Hepatocyte (in vitro differentiated cells): ENCODE results near the gene PPP1R13L. TPM values are rescaled to one million over a fixed set of nuclear protein-coding genes. Genes with fewer than 3 reads are reported as not detected.
"Not testable (repeated sequence)": the region's sequence is repeated elsewhere in the genome, so short reads cannot be mapped to it uniquely, and the experiment has no call there.

Experiments
- DNase-seq: peaks from one replicate; pipeline ENCODE4 v3.0.0-alpha.2; 2016; ENCODE audit warnings: low spot score
- H2AFZ ChIP-seq: fragments of 200-600 bp; sonication (generic); 2 replicates; pipeline ENCODE4 v1.6.0; 2016; ENCODE audit warnings: antibody characterized with exemption, mild to moderate bottlenecking
- H3K27ac ChIP-seq: fragments of 200-600 bp; sonication (generic); 2 replicates; pipeline ENCODE4 v1.5.1; 2016; ENCODE audit warnings: mild to moderate bottlenecking
- H3K27me3 ChIP-seq: fragments of 200-600 bp; sonication (generic); 2 replicates; pipeline ENCODE4 v1.6.1; 2016
- H3K36me3 ChIP-seq: fragments of 200-600 bp; sonication (generic); replicated peaks from 2 replicates; pipeline ENCODE4 v1.5.1; 2016; ENCODE audit warnings: low read depth; ENCODE audit not compliant: insufficient read depth
- H3K4me1 ChIP-seq: fragments of 200-600 bp; sonication (generic); 2 replicates; pipeline ENCODE4 v1.5.1; 2016; ENCODE audit warnings: mild to moderate bottlenecking, moderate library complexity; ENCODE audit not compliant: insufficient read depth
- H3K4me2 ChIP-seq: fragments of 200-600 bp; sonication (generic); 2 replicates; pipeline ENCODE4 v1.6.0; 2016
- H3K4me3 ChIP-seq: fragments of 200-600 bp; sonication (generic); 2 replicates; pipeline ENCODE4 v1.5.1; 2016; ENCODE audit warnings: mild to moderate bottlenecking
- H3K79me2 ChIP-seq: fragments of 200-600 bp; sonication (generic); 2 replicates; pipeline ENCODE4 v1.6.0; 2017; ENCODE audit warnings: mild to moderate bottlenecking
- H3K9me2 ChIP-seq: fragments of 200-600 bp; sonication (generic); replicated peaks from 2 replicates; pipeline ENCODE4 v1.6.0; 2017; ENCODE audit warnings: mild to moderate bottlenecking; ENCODE audit not compliant: insufficient read depth
- H3K9me3 ChIP-seq: fragments of 200-600 bp; sonication (generic); 2 replicates; pipeline ENCODE4 v1.5.1; 2016; ENCODE audit warnings: low read depth, mild to moderate bottlenecking
- H4K20me1 ChIP-seq: fragments of 200-600 bp; sonication (generic); 2 replicates; pipeline ENCODE4 v1.6.0; 2016; ENCODE audit warnings: mild to moderate bottlenecking; ENCODE audit not compliant: insufficient read depth, poor library complexity, severe bottlenecking
- CTCF ChIP-seq: fragments of 200-600 bp; sonication (generic); IDR thresholded peaks from 2 replicates; pipeline ENCODE4 v1.5.1; 2016; ENCODE audit warnings: antibody characterized with exemption, mild to moderate bottlenecking; ENCODE audit not compliant: poor library complexity
- EZH2 ChIP-seq: fragments of 200-600 bp; sonication (generic); IDR thresholded peaks from 2 replicates; pipeline ENCODE4 v1.6.1; 2016; ENCODE audit warnings: antibody characterized with exemption, mild to moderate bottlenecking, borderline replicate concordance
- EZH2phosphoT487 ChIP-seq: fragments of 200-600 bp; sonication (generic); IDR thresholded peaks from one replicate; pipeline ENCODE4 v1.6.1; 2018; ENCODE audit warnings: antibody characterized with exemption, mild to moderate bottlenecking, low read depth, moderate library complexity; ENCODE audit not compliant: unreplicated experiment, severe bottlenecking
- WGBS: methylation state at CpG from one replicate; pipeline ENCODE4 v1.1.6; 2016; ENCODE audit warnings: low lambda C conversion rate; ENCODE audit errors: missing lambda C conversion rate; 5-methylcytosine and 5-hydroxymethylcytosine counted together
- polyA plus RNA-seq: library from polyadenylated mRNA; unstranded; fragments of >200 nt; fragmentation: Nextera tagmentation; extraction: Ambion mirVana; gene quantifications from 2 replicates; pipeline ENCODE4 v1.2.1, GENCODE V29; 2016
- total RNA-seq: library from RNA; depleted of rRNA; stranded (reverse); fragments of >200 nt; gene quantifications from 2 replicates; pipeline ENCODE4 v1.2.3, GENCODE V29; 2014

The PPP1R13L gene
- total and polyA plus RNA-seq, 2 experiments from 2014 or later, result 8.7 to 14.8 TPM

GRCh38 chr19:45413497-45413896 lies 8.6 kb upstream of the PPP1R13L start:
- Histone ChIP-seq H3K4me3 (no peak overlapping the region), H3K4me2 (no peak overlapping the region), H3K79me2 (no peaks in the 10 kb centered on the region), H3K9me3 (no peaks in the 10 kb centered on the region), H4K20me1 (no peaks in the 10 kb centered on the region), H3K27me3 (no peaks in the 10 kb centered on the region), H3K36me3 (no peaks in the 10 kb centered on the region), H3K27ac (no peak overlapping the region), H2AFZ (no peak overlapping the region), H3K4me1 (no peaks in the 10 kb centered on the region), H3K9me2 (no peaks in the 10 kb centered on the region)
- no peak for DNase-seq
- WGBS, result 95% methylated on average over 6 of the region's 6 CpGs
- TF ChIP-seq EZH2phosphoT487 (no peak), EZH2 (no peak), CTCF (no peak)

- 95% methylated on average over 4 of the region's 4 CpGs for WGBS
- H4K20me1 ChIP-seq, H3K27me3 ChIP-seq, H3K79me2 ChIP-seq, H3K36me3 ChIP-seq, H3K27ac ChIP-seq, H3K9me2 ChIP-seq, H3K4me3 ChIP-seq, H3K4me2 ChIP-seq, H3K9me3 ChIP-seq, H2AFZ ChIP-seq, DNase-seq, H3K4me1 ChIP-seq: not testable (repeated sequence)
Observed at GRCh38 chr19:45410330-45410729, 5.5 kb upstream of the PPP1R13L start.

GRCh38 chr19:45409557-45409920 lies 4.7 kb upstream of the PPP1R13L start:
- Histone ChIP-seq H3K4me1 (no peaks in the 10 kb centered on the region), H3K27me3 (peaks cover 3% of the 10 kb centered on the region), H2AFZ (no peak overlapping the region), H3K4me3 (no peak overlapping the region), H3K9me2 (no peaks in the 10 kb centered on the region), H3K4me2 (no peak overlapping the region), H3K27ac (no peak overlapping the region), H3K79me2 (peaks cover 5% of the 10 kb centered on the region), H4K20me1 (no peaks in the 10 kb centered on the region), H3K36me3 (no peaks in the 10 kb centered on the region), H3K9me3 (no peaks in the 10 kb centered on the region)
- WGBS, result 73% methylated on average over 4 of the region's 4 CpGs
- TF ChIP-seq CTCF, result no peak
- no peak for TF ChIP-seq EZH2phosphoT487
- no peak for TF ChIP-seq EZH2
- DNase-seq, result no peak

GRCh38 chr19:45408830-45409556 lies 4.1 kb upstream of the PPP1R13L start:
- TF ChIP-seq EZH2phosphoT487, result no peak
- no peak for TF ChIP-seq CTCF
- no peak for TF ChIP-seq EZH2
- H3K79me2 ChIP-seq, result peaks cover 9% of the 10 kb centered on the region
- no peaks in the 10 kb centered on the region for H4K20me1 ChIP-seq
- no peaks in the 10 kb centered on the region for H3K4me1 ChIP-seq
- no peak overlapping the region for H2AFZ ChIP-seq
- H3K36me3 ChIP-seq, result no peaks in the 10 kb centered on the region
- H3K9me2 ChIP-seq, result no peaks in the 10 kb centered on the region
- no peak overlapping the region for H3K4me3 ChIP-seq
- H3K9me3 ChIP-seq, result no peaks in the 10 kb centered on the region
- WGBS, result 91% methylated on average over 15 of the region's 15 CpGs
- no peak overlapping the region for H3K27ac ChIP-seq
- no peak overlapping the region for H3K4me2 ChIP-seq
- peaks cover 8% of the 10 kb centered on the region for H3K27me3 ChIP-seq
- no peak for DNase-seq
